Measurements from ENCODE around the gene CD300H. TPM values are rescaled to one million over a fixed set of nuclear protein-coding genes. Genes with fewer than 3 reads are reported as not detected.

Gene CD300H
- total RNA-seq, 1 donor from 2014 or later: not detected

GRCh38 chr17:74542166-74542565 is 25.1 kb downstream of the CD300H start:
- no peak for DNase-seq (ENCODE audit: extremely low spot score, unreplicated experiment)
- TF ChIP-seq, protein P1, sequence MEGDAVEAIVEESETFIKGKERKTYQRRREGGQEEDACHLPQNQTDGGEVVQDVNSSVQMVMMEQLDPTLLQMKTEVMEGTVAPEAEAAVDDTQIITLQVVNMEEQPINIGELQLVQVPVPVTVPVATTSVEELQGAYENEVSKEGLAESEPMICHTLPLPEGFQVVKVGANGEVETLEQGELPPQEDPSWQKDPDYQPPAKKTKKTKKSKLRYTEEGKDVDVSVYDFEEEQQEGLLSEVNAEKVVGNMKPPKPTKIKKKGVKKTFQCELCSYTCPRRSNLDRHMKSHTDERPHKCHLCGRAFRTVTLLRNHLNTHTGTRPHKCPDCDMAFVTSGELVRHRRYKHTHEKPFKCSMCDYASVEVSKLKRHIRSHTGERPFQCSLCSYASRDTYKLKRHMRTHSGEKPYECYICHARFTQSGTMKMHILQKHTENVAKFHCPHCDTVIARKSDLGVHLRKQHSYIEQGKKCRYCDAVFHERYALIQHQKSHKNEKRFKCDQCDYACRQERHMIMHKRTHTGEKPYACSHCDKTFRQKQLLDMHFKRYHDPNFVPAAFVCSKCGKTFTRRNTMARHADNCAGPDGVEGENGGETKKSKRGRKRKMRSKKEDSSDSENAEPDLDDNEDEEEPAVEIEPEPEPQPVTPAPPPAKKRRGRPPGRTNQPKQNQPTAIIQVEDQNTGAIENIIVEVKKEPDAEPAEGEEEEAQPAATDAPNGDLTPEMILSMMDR (conservative IDR thresholded peaks at IDR 0.05): no peak
- no peak overlapping the region for H3K4me3 Mint-ChIP-seq
- H3K36me3 Mint-ChIP-seq: no peaks in the 10 kb centered on the region
- no peak overlapping the region for H3K27ac Mint-ChIP-seq
- peaks cover 40% of the 10 kb centered on the region for H3K27me3 Mint-ChIP-seq
- no peaks in the 10 kb centered on the region for H3K4me1 Mint-ChIP-seq (ENCODE audit: unreplicated experiment)
- H3K9me3 Mint-ChIP-seq: no peaks in the 10 kb centered on the region

DNA sequence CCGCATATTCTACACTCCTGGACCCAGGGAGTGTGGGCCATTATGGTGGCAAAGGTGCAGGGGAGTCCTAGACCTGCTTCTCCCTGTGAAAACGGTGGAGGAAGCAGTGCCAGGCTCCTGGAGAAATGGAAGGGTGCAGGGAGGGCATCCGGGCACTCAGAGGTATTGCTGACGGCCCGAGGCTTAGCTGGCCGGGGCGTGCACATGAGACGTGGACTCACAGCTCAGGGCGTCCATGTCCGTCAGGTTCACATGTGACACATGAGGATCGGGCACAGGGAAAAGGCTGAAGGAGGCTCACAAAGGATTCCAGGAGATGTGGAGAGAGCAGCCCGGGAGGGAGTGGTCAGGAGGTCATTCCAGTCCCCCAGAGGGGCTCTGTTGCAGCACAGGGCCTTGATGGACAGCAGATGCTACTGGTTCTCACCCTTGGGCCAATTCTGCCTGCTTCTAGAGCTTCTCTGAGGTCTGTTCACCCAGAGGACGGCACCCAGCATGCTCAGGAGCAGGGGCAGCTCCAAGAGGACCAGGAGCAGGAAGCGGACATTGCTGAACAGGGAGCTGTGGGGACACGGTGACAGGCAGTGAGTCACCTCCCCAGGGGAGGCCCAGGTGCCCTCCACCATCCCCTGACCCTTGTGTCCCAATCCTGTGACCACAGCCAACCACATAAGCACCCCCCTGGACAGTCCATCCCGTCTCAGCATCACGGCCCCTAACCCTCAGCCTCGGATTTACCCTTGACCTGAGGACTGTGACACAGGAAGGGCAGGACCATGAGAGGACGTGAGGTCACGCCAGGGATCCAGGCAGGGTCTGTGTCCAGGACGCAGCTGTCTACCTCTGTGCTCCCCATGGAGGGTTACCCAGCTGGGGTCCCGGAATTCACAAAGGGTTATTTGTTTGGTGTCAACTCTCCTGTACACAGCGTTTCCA is 25.9 kb downstream of the CD300H start:
- peaks cover 47% of the 10 kb centered on the region for H3K27me3 Mint-ChIP-seq
- DNase-seq (ENCODE audit: extremely low spot score, unreplicated experiment): no peak
- no peaks in the 10 kb centered on the region for H3K9me3 Mint-ChIP-seq
- no peak overlapping the region for H3K27ac Mint-ChIP-seq
- no peaks in the 10 kb centered on the region for H3K4me1 Mint-ChIP-seq (ENCODE audit: unreplicated experiment)
- TF ChIP-seq, protein P1 (conservative IDR thresholded peaks at IDR 0.05): no peak
- H3K36me3 Mint-ChIP-seq: no peaks in the 10 kb centered on the region
- no peak overlapping the region for H3K4me3 Mint-ChIP-seq

GRCh38 chr17:74539281-74539820 is 28.0 kb downstream of the CD300H start:
- Mint-ChIP-seq H3K9me3 (no peaks in the 10 kb centered on the region), H3K4me3 (no peak overlapping the region), H3K36me3 (no peaks in the 10 kb centered on the region), H3K27ac (no peak overlapping the region), H3K4me1 (ENCODE audit: unreplicated experiment) (no peaks in the 10 kb centered on the region), H3K27me3 (peaks cover 55% of the 10 kb centered on the region)
- TF ChIP-seq, protein P1 (conservative IDR thresholded peaks at IDR 0.05): no peak
- no peak for DNase-seq (ENCODE audit: extremely low spot score, unreplicated experiment)

- H3K9me3 Mint-ChIP-seq: no peaks in the 10 kb centered on the region
- H3K27me3 Mint-ChIP-seq: peaks cover 59% of the 10 kb centered on the region
- no peak for DNase-seq (ENCODE audit: extremely low spot score, unreplicated experiment)
Observed at GRCh38 chr17:74536890-74537289, 30.4 kb downstream of the CD300H start.

DNA sequence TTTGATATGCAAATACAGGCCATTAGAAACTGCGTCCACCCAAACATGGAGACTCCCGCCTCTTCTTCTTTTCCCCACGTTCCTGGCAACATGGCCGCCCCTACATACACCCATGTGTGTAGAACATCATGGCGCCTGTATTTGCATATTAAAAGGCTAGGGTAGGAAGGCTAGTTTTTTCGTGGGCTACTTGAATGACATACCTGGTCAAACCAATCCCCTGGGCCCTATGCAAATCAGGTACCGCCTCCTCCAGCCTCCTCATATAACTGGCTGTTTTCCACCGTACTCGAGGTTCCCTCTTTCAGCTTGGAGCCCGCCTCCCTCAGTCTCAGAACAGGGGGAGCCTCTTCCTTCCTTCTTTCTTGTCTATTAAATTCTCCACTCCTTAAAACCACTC is 35.2 kb downstream of the CD300H start:
- Mint-ChIP-seq H3K4me3 (no peak overlapping the region), H3K4me1 (ENCODE audit: unreplicated experiment) (no peaks in the 10 kb centered on the region), H3K9me3 (no peaks in the 10 kb centered on the region), H3K36me3 (no peaks in the 10 kb centered on the region), H3K27ac (no peak overlapping the region), H3K27me3 (peaks cover 51% of the 10 kb centered on the region)
- TF ChIP-seq, protein P1 (conservative IDR thresholded peaks at IDR 0.05): no peak
- DNase-seq (ENCODE audit: extremely low spot score, unreplicated experiment): peak; percentile 32

More at GRCh38 chr17:74536890-74537289, 30.4 kb downstream of the CD300H start:
- no peak overlapping the region for H3K27ac Mint-ChIP-seq
- no peaks in the 10 kb centered on the region for H3K36me3 Mint-ChIP-seq
- H3K4me1 Mint-ChIP-seq (ENCODE audit: unreplicated experiment): no peaks in the 10 kb centered on the region
- TF ChIP-seq, protein P1 (conservative IDR thresholded peaks at IDR 0.05): no peak
- no peak overlapping the region for H3K4me3 Mint-ChIP-seq
